OCI-LY3 (cell line): ENCODE measurements around the gene GALNT11.
"Not testable (repeated sequence)": the region's sequence is repeated elsewhere in the genome, so short reads cannot be mapped to it uniquely, and the experiment has no call there.

Experiments used
- CTCF ChIP-seq: fragments of 200-600, 300-600 bp; sonication (generic); IDR thresholded peaks from 2 replicates; pipeline ENCODE4 v1.5.1; 2014; ENCODE audit warnings: antibody characterized with exemption, low read length, low read depth
- EZH2phosphoT487 ChIP-seq: fragments of 200-600 bp; shearing (Covaris generic); IDR thresholded peaks from 2 replicates; pipeline ENCODE4 v1.6.1; 2018; ENCODE audit warnings: antibody characterized with exemption, mixed run types, low read depth

GRCh38 chr7:152063821-152064220, 38.3 kb downstream of the GALNT11 start:
- TF ChIP-seq CTCF, EZH2phosphoT487: not testable (repeated sequence)
